K562 (cell line): ENCODE data around the gene KIAA0825.

ENCODE experiments used
- ARNT ChIP-seq, 2 experiments: fragments of 450-650 bp; IDR thresholded peaks; 2 replicates each; pipeline ENCODE4 v1.6.1; 2016; ENCODE audit warnings: mild to moderate bottlenecking in 1 of 2
- CEBPB ChIP-seq: fragments of 450-650 bp; IDR thresholded peaks from 2 replicates; pipeline ENCODE4 v1.6.1; 2016; ENCODE audit warnings: missing genetic modification characterization, missing compliant biosample characterization
- DDX20 ChIP-seq: fragments of 450-650 bp; IDR thresholded peaks from 2 replicates; pipeline ENCODE4 v1.6.1; 2016; ENCODE audit warnings: missing genetic modification characterization, low read depth, mild to moderate bottlenecking, missing compliant biosample characterization, moderate library complexity
- EP300 ChIP-seq: IDR thresholded peaks from 2 replicates; pipeline ENCODE4 v1.6.1; 2012; ENCODE audit warnings: low read length, improper control_type of control experiment
- MTA1 ChIP-seq: fragments of 450-650 bp; IDR thresholded peaks from 2 replicates; pipeline ENCODE4 v1.6.1; 2017; ENCODE audit warnings: borderline replicate concordance
- POLR2A ChIP-seq: fragments of 450-650 bp; conservative IDR thresholded peaks from 2 replicates; pipeline ENCODE4 v1.6.1; 2016
- RAD21 ChIP-seq, 2 experiments: fragments of 250-450 bp in 1 of 2; fragments of 450-650 bp in 1 of 2; sonication (Bioruptor Pico) in 1 of 2; formaldehyde crosslinking in 1 of 2; IDR thresholded peaks in 1 of 2; conservative IDR thresholded peaks in 1 of 2; 2 replicates each; pipeline versions ENCODE4 v1.4.0 to v1.8.0; 2020 to 2022; ENCODE audit warnings: mild to moderate bottlenecking in 2 of 2, moderate library complexity in 1 of 2
- TAF1 ChIP-seq: IDR thresholded peaks from 2 replicates; pipeline ENCODE4 v1.6.1; 2011; ENCODE audit warnings: mild to moderate bottlenecking, low read length, moderate library complexity; ENCODE audit not compliant: insufficient read depth, control insufficient read depth, severe bottlenecking; ENCODE audit errors: extremely low read depth
- ZBTB34 ChIP-seq: fragments of 250-450 bp; sonication (Bioruptor Pico); IDR thresholded peaks from 2 replicates; pipeline ENCODE4 v1.8.0; 2021; ENCODE audit warnings: mild to moderate bottlenecking, moderate library complexity
- ZHX1 ChIP-seq: fragments of 150-350 bp; conservative IDR thresholded peaks from 2 replicates; pipeline ENCODE4 v1.6.1; 2014; ENCODE audit warnings: low read length
- ZNF23 ChIP-seq: fragments of 250-450 bp; sonication (Bioruptor Pico); IDR thresholded peaks from 2 replicates; pipeline ENCODE4 v1.4.0; 2020; ENCODE audit warnings: mild to moderate bottlenecking
- ZNF354B ChIP-seq: fragments of 250-450 bp; sonication (Bioruptor Pico); IDR thresholded peaks from 2 replicates; pipeline ENCODE4 v1.4.0; 2020
- TF ChIP-seq, protein P1 (sequence below), 3 experiments: IDR thresholded peaks in 2 of 3; conservative IDR thresholded peaks in 1 of 3; 2 replicates each; pipeline ENCODE4 v1.5.1; 2011 to 2012; ENCODE audit warnings: low read length in 3 of 3, mild to moderate bottlenecking in 3 of 3, control low read depth in 2 of 3, improper control_type of control experiment in 1 of 3, inconsistent platforms in 1 of 3, low read depth in 1 of 3, mixed read lengths in 1 of 3, moderate library complexity in 1 of 3; ENCODE audit not compliant: insufficient read depth in 2 of 3
- TF ChIP-seq, protein P2 (sequence below), 2 experiments: fragments of 450-650 bp; IDR thresholded peaks; 2 replicates each; pipeline ENCODE4 v1.6.1; 2016

GRCh38 chr5:94197970-94198369 lies 420.4 kb downstream of the KIAA0825 start:
- TF ChIP-seq, protein P1, sequence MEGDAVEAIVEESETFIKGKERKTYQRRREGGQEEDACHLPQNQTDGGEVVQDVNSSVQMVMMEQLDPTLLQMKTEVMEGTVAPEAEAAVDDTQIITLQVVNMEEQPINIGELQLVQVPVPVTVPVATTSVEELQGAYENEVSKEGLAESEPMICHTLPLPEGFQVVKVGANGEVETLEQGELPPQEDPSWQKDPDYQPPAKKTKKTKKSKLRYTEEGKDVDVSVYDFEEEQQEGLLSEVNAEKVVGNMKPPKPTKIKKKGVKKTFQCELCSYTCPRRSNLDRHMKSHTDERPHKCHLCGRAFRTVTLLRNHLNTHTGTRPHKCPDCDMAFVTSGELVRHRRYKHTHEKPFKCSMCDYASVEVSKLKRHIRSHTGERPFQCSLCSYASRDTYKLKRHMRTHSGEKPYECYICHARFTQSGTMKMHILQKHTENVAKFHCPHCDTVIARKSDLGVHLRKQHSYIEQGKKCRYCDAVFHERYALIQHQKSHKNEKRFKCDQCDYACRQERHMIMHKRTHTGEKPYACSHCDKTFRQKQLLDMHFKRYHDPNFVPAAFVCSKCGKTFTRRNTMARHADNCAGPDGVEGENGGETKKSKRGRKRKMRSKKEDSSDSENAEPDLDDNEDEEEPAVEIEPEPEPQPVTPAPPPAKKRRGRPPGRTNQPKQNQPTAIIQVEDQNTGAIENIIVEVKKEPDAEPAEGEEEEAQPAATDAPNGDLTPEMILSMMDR (IDR thresholded peaks at IDR 0.05 in 2 of 3, conservative IDR thresholded peaks at IDR 0.05 in 1 of 3; ENCODE audit: insufficient read depth in 2 of 3, low read depth in 1 of 3, low read length in 3 of 3), result no peak
- no peak for TF ChIP-seq RAD21 (CRISPR knock-in tag; conservative IDR thresholded peaks at IDR 0.05 in 1 of 2, IDR thresholded peaks at IDR 0.05 in 1 of 2)
- no peak for TF ChIP-seq POLR2A
- TF ChIP-seq DDX20 (tag), result no peak
- TF ChIP-seq MTA1, result no peak
- no peak for TF ChIP-seq ZHX1
- TF ChIP-seq ZNF354B (CRISPR knock-in tag), result no peak
- TF ChIP-seq EP300, result no peak
- TF ChIP-seq TAF1, result no peak
- TF ChIP-seq, protein P2, sequence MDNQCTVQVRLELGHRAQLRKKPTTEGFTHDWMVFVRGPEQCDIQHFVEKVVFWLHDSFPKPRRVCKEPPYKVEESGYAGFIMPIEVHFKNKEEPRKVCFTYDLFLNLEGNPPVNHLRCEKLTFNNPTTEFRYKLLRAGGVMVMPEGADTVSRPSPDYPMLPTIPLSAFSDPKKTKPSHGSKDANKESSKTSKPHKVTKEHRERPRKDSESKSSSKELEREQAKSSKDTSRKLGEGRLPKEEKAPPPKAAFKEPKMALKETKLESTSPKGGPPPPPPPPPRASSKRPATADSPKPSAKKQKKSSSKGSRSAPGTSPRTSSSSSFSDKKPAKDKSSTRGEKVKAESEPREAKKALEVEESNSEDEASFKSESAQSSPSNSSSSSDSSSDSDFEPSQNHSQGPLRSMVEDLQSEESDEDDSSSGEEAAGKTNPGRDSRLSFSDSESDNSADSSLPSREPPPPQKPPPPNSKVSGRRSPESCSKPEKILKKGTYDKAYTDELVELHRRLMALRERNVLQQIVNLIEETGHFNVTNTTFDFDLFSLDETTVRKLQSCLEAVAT (IDR thresholded peaks at IDR 0.05), result no peak
- no peak for TF ChIP-seq ZBTB34 (CRISPR knock-in tag)
- no peak for TF ChIP-seq CEBPB (tag)
- no peak for TF ChIP-seq ZNF23 (CRISPR knock-in tag)
- no peak for TF ChIP-seq ARNT (IDR thresholded peaks at IDR 0.05)
